ENCODE results near the gene ZNRF2. TPM values are rescaled to one million over a fixed set of nuclear protein-coding genes. Genes with fewer than 3 reads are reported as not detected.

ZNRF2 gene
- total and polyA plus RNA-seq, 2 of the 4 experiments (the other 2 are of a cell fraction) = 0.31 to 0.54 TPM

DNA sequence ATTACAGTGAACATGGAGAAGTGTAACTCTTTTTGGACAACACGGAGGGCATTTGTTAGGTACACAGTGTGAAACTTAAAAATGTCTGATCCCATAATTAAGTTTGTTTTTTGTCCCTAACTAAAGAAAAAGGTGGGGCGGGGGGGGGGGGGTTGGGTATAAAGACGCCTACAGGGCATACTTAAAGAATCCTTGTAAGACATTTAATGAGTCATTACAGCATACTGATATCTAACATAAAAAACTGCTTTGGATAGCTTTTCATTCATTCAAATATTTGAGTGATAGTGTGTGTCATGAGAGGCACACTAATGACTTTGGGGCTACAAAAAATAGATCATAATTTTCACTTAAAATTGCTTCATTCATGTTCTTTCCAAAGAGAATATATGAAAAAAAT, 31.2 kb downstream of the ZNRF2 start:
- CTCF ChIA-PET = interaction anchor here (0.5 to 1.3 kb wide), 2 partner anchors 14 to 83 kb away, joined by 3 to 5 read pairs; no protein-coding TSS in a partner anchor
- DNase-seq (no peak), ATAC-seq (ENCODE audit: low read depth) (no peak)
- H3K36me3 ChIP-seq (ENCODE audit: control insufficient read depth, insufficient read depth, low read length) = no peaks in the 10 kb centered on the region
- no peak overlapping the region for H2BK120ac ChIP-seq (ENCODE audit: low read depth, low read length)
- no peaks in the 10 kb centered on the region for H3K9me3 ChIP-seq (ENCODE audit: control insufficient read depth, insufficient read depth, low read length)
- H4K8ac ChIP-seq (ENCODE audit: low read depth in 2 of 2, low read length in 2 of 2) = no peak overlapping the region
- no peak overlapping the region for H4K91ac ChIP-seq (ENCODE audit: insufficient read depth, low read depth, low read length)
- H2BK5ac ChIP-seq (ENCODE audit: low read depth, low read length, poor library complexity, severe bottlenecking) = no peak overlapping the region
- no peaks in the 10 kb centered on the region for H4K20me1 ChIP-seq (ENCODE audit: insufficient read depth, low read length)
- H3K9ac ChIP-seq (ENCODE audit: low read depth, low read length) = no peak overlapping the region
- H3K18ac ChIP-seq (ENCODE audit: low read depth, low read length) = no peak overlapping the region
- no peak overlapping the region for H3K4ac ChIP-seq (ENCODE audit: low read depth, low read length)
- no peak overlapping the region for H3K4me2 ChIP-seq (ENCODE audit: low read depth, low read length)
- no peak overlapping the region for H2AFZ ChIP-seq (replicated peaks; ENCODE audit: low read length, poor library complexity)
- H3K4me1 ChIP-seq (ENCODE audit: control insufficient read depth, insufficient read depth, low read length) = no peaks in the 10 kb centered on the region
- H3K79me1 ChIP-seq (ENCODE audit: low read depth in 1 of 2, low read length in 2 of 2) = peaks cover 0 to 4% of the 10 kb centered on the region in 2 experiments; a peak in 1 of 4 replicates
- no peak overlapping the region for H3K27ac ChIP-seq (ENCODE audit: insufficient read depth, low read length)
- no peak overlapping the region for H3K4me3 ChIP-seq (ENCODE audit: insufficient read depth, low read depth, low read length)
- H2AK5ac ChIP-seq (ENCODE audit: low read depth, low read length) = no peak overlapping the region
- H3K14ac ChIP-seq (replicated peaks; ENCODE audit: low read depth, low read length) = no peak overlapping the region
- POLR2A ChIA-PET (ENCODE audit: unreplicated experiment) = no interaction called here
- H3K9me1 ChIP-seq (ENCODE audit: insufficient read depth, low read length) = peaks cover 1% of the 10 kb centered on the region; the same call in 1 of the 2 replicates
- BruUV-seq (replicated peaks) = no TSS peak
- no peak overlapping the region for H4K5ac ChIP-seq (ENCODE audit: low read depth, low read length)
- TF ChIP-seq MAZ (IDR thresholded peaks at IDR 0.05; ENCODE audit: borderline replicate concordance, low read depth, low read length) (no peak), MAFK (IDR thresholded peaks at IDR 0.05; ENCODE audit: low read depth, low read length) (no peak)
- no peak overlapping the region for H2BK20ac ChIP-seq (ENCODE audit: low read depth, low read length)
- H3K27me3 ChIP-seq (ENCODE audit: control insufficient read depth, insufficient read depth, low read length) = no peaks in the 10 kb centered on the region
- no peak overlapping the region for H2AK9ac ChIP-seq (replicated peaks; ENCODE audit: low read depth, low read length, poor library complexity)
- H2BK15ac ChIP-seq (ENCODE audit: low read depth, low read length) = no peak overlapping the region
- intact Hi-C loops (cut with micrococcal nuclease) (no loop called here), in situ Hi-C loops (cut with MboI; ENCODE audit: low sequenced_read_pairs) (no loop called here), dilution Hi-C loops (cut with HindIII; ENCODE audit: low sequenced_read_pairs, unreplicated experiment) (no loop called here)
- H3K56ac ChIP-seq (ENCODE audit: extremely low read depth, insufficient read depth, low read length) = no peak overlapping the region
- no peak overlapping the region for H3K23ac ChIP-seq (ENCODE audit: low read depth, low read length)
- WGBS, 2 experiments (ENCODE audit: extremely low coverage in 2 of 2, insufficient read length in 1 of 2) = no CpG with 5 or more reads among the region's 3 CpGs

Measured in IMR-90 (cell line).